H9 (cell line): Measurements from ENCODE around the gene ARHGAP8. TPM values are rescaled to one million over a fixed set of nuclear protein-coding genes. Genes with fewer than 3 reads are reported as not detected.

Experiments
- DNase-seq: peaks from one replicate; pipeline ENCODE4 v3.0.0-alpha.2; 2017
- H2AFZ ChIP-seq: one replicate; pipeline ENCODE4 v1.6.1; 2013; ENCODE audit warnings: mild to moderate bottlenecking, low read length, control low read depth, moderate library complexity
- H2AK5ac ChIP-seq: 2 replicates; pipeline ENCODE4 v1.6.1; 2013; ENCODE audit warnings: low read length, control low read depth, mixed read lengths; ENCODE audit not compliant: insufficient read length
- H2BK120ac ChIP-seq: one replicate; pipeline ENCODE4 v1.6.1; 2013; ENCODE audit warnings: low read depth, mild to moderate bottlenecking, low read length, control low read depth, inconsistent platforms; ENCODE audit not compliant: poor library complexity, severe bottlenecking
- H2BK12ac ChIP-seq: 2 replicates; pipeline ENCODE4 v1.6.1; 2013; ENCODE audit warnings: low read length, control low read depth, mixed read lengths, low read depth; ENCODE audit not compliant: insufficient read length
- H2BK15ac ChIP-seq: 2 replicates; pipeline ENCODE4 v1.6.1; 2013; ENCODE audit warnings: low read depth, low read length, control low read depth
- H2BK20ac ChIP-seq: one replicate; pipeline ENCODE4 v1.6.1; 2013; ENCODE audit warnings: low read depth, mild to moderate bottlenecking, low read length, control low read depth, inconsistent platforms; ENCODE audit not compliant: poor library complexity, severe bottlenecking
- H2BK5ac ChIP-seq: 2 replicates; pipeline ENCODE4 v1.6.1; 2013; ENCODE audit warnings: low read length, control low read depth, mixed read lengths; ENCODE audit not compliant: insufficient read length
- H3K14ac ChIP-seq: 2 replicates; pipeline ENCODE4 v1.6.1; 2013; ENCODE audit warnings: low read length, control low read depth; ENCODE audit not compliant: insufficient read depth
- H3K18ac ChIP-seq: 2 replicates; pipeline ENCODE4 v1.6.1; 2013; ENCODE audit warnings: low read depth, mild to moderate bottlenecking, mixed read lengths, low read length, control low read depth; ENCODE audit not compliant: insufficient read length
- H3K23ac ChIP-seq: 2 replicates; pipeline ENCODE4 v1.6.1; 2013; ENCODE audit warnings: low read length, control low read depth, mixed read lengths, low read depth; ENCODE audit not compliant: insufficient read length
- H3K23me2 ChIP-seq: 2 replicates; pipeline ENCODE4 v1.6.1; 2013; ENCODE audit warnings: low read depth, mild to moderate bottlenecking, mixed read lengths, low read length, control low read depth; ENCODE audit not compliant: insufficient read length, poor library complexity, severe bottlenecking
- H3K27ac ChIP-seq: 2 replicates; pipeline ENCODE4 v1.5.1; 2013; ENCODE audit warnings: low read length, control low read depth, mixed read lengths, low read depth; ENCODE audit not compliant: insufficient read length
- H3K27me3 ChIP-seq: 2 replicates; pipeline ENCODE4 v1.6.1; 2013; ENCODE audit warnings: low read length, control low read depth, inconsistent platforms; ENCODE audit not compliant: insufficient read depth
- H3K4ac ChIP-seq: 2 replicates; pipeline ENCODE4 v1.6.1; 2013; ENCODE audit warnings: low read depth, mild to moderate bottlenecking, control low read depth, inconsistent platforms, low read length, moderate library complexity
- H3K4me1 ChIP-seq: 2 replicates; pipeline ENCODE4 v1.6.1; 2013; ENCODE audit warnings: low read length, control low read depth, inconsistent platforms; ENCODE audit not compliant: insufficient read depth
- H3K4me2 ChIP-seq: 2 replicates; pipeline ENCODE4 v1.6.1; 2013; ENCODE audit warnings: low read length, control low read depth, mixed read lengths; ENCODE audit not compliant: insufficient read length, insufficient read depth
- H3K56ac ChIP-seq: 2 replicates; pipeline ENCODE4 v1.6.1; 2013; ENCODE audit warnings: low read depth, mild to moderate bottlenecking, mixed read lengths, low read length, control low read depth; ENCODE audit not compliant: insufficient read length
- H3K79me1 ChIP-seq: 2 replicates; pipeline ENCODE4 v1.6.1; 2013; ENCODE audit warnings: low read depth, mild to moderate bottlenecking, moderate library complexity, low read length, control low read depth, inconsistent platforms; ENCODE audit not compliant: insufficient read depth, poor library complexity, severe bottlenecking
- H3K79me2 ChIP-seq: 2 replicates; pipeline ENCODE4 v1.6.1; 2013; ENCODE audit warnings: low read length, control low read depth, inconsistent platforms; ENCODE audit not compliant: insufficient read depth
- H3K9ac ChIP-seq: 2 replicates; pipeline ENCODE4 v1.6.1; 2013; ENCODE audit warnings: low read length, control low read depth, mixed read lengths; ENCODE audit not compliant: insufficient read length; ENCODE audit errors: extremely low read depth
- H3K9me3 ChIP-seq: one replicate; pipeline ENCODE4 v1.6.1; 2013; ENCODE audit warnings: low read depth, low read length, inconsistent platforms; ENCODE audit not compliant: control insufficient read depth
- H3T11ph ChIP-seq: one replicate; pipeline ENCODE4 v1.6.1; 2013; ENCODE audit warnings: mild to moderate bottlenecking, low read length, control low read depth, inconsistent platforms
- H4K20me1 ChIP-seq: one replicate; pipeline ENCODE4 v1.6.1; 2013; ENCODE audit not compliant: control insufficient read depth, insufficient read length, insufficient read depth
- H4K5ac ChIP-seq: 2 replicates; pipeline ENCODE4 v1.6.1; 2013; ENCODE audit warnings: low read depth, mild to moderate bottlenecking, mixed read lengths, low read length, control low read depth; ENCODE audit not compliant: insufficient read length
- H4K8ac ChIP-seq: replicated peaks from 2 replicates; pipeline ENCODE4 v1.6.1; 2013; ENCODE audit warnings: low read length, control low read depth, mixed read lengths, low read depth; ENCODE audit not compliant: insufficient read length
- H4K91ac ChIP-seq: 2 replicates; pipeline ENCODE4 v1.6.1; 2013; ENCODE audit warnings: low read depth, mild to moderate bottlenecking, moderate library complexity, mixed read lengths, low read length, control low read depth; ENCODE audit not compliant: insufficient read length
- H3K27ac Mint-ChIP-seq, 3 experiments: 2 replicates in 2 of 3; 3 replicates in 1 of 3; pipeline ENCODE4 v1.8.0; 2020 to 2021; ENCODE audit warnings: mixed read lengths in 3 of 3, mild to moderate bottlenecking in 1 of 3, moderate library complexity in 1 of 3
- H3K27me3 Mint-ChIP-seq: 2 replicates; pipeline ENCODE4 v1.8.0; 2021; ENCODE audit warnings: low read depth, mild to moderate bottlenecking, moderate library complexity, mixed read lengths
- H3K36me3 Mint-ChIP-seq, 3 experiments: 2 replicates in 2 of 3; 3 replicates in 1 of 3; pipeline ENCODE4 v1.8.0; 2020 to 2021; ENCODE audit warnings: low read depth in 3 of 3, mixed read lengths in 3 of 3; ENCODE audit not compliant: insufficient read depth in 1 of 3
- H3K4me1 Mint-ChIP-seq, 2 experiments: 2 replicates each; pipeline ENCODE4 v1.8.0; 2020; ENCODE audit warnings: mixed read lengths in 2 of 2
- H3K4me3 Mint-ChIP-seq, 2 experiments: 2 replicates in 1 of 2; 3 replicates in 1 of 2; pipeline ENCODE4 v1.8.0; 2020 to 2021; ENCODE audit warnings: mild to moderate bottlenecking in 2 of 2, mixed read lengths in 2 of 2, moderate library complexity in 1 of 2
- H3K9me3 Mint-ChIP-seq, 2 experiments: 2 replicates in 1 of 2; 3 replicates in 1 of 2; pipeline ENCODE4 v1.8.0; 2020; ENCODE audit warnings: mild to moderate bottlenecking in 2 of 2, mixed read lengths in 2 of 2, moderate library complexity in 1 of 2
- CTCF ChIP-seq: fragments of 200-600 bp; sonication (generic); conservative IDR thresholded peaks from 3 replicates; pipeline ENCODE4 v1.8.0; 2021; ENCODE audit warnings: antibody characterized with exemption, mild to moderate bottlenecking
- WGBS: extraction: QIAGEN DNeasy Blood & Tissue Kit; methylation state at CpG from one replicate; pipeline ENCODE4 v1.1.7; 2013; ENCODE audit warnings: missing lambda C conversion rate, low lambda C conversion rate, mixed read lengths; ENCODE audit not compliant: insufficient read length; ENCODE audit errors: extremely low coverage; 5-methylcytosine and 5-hydroxymethylcytosine counted together
- total RNA-seq: library from RNA; stranded (reverse); gene quantifications from 2 replicates; pipeline ENCODE4 v1.2.1, GENCODE V29; 2021

The ARHGAP8 gene
- total RNA-seq, 1 experiment from 2014 or later: 35.4 TPM

- Histone ChIP-seq H3K18ac (no peak overlapping the region), H3K4ac (no peak overlapping the region), H2BK15ac (no peak overlapping the region), H2BK5ac (no peak overlapping the region), H3K4me2 (no peak overlapping the region), H2BK120ac (no peak overlapping the region), H2BK12ac (no peak overlapping the region), H2BK20ac (no peak overlapping the region), H3T11ph (no peak overlapping the region), H3K56ac (no peak overlapping the region), H2AFZ (no peak overlapping the region), H3K27ac (no peak overlapping the region), H2AK5ac (no peak overlapping the region), H3K79me1 (no peaks in the 10 kb centered on the region), H3K23ac (no peak overlapping the region), H3K4me1 (peaks cover 2% of the 10 kb centered on the region; the same call in 1 of the 2 replicates), H3K27me3 (no peaks in the 10 kb centered on the region), H4K20me1 (no peaks in the 10 kb centered on the region), H3K79me2 (no peaks in the 10 kb centered on the region), H3K9me3 (no peaks in the 10 kb centered on the region), H4K5ac (no peak overlapping the region), H3K14ac (no peak overlapping the region), H3K23me2 (no peaks in the 10 kb centered on the region), H4K8ac (no peak overlapping the region), H4K91ac (no peak overlapping the region), H3K9ac (no peak overlapping the region)
- Mint-ChIP-seq H3K36me3 (no peaks in the 10 kb centered on the region), H3K27me3 (no peaks in the 10 kb centered on the region), H3K9me3 (no peaks in the 10 kb centered on the region), H3K4me1 (peaks cover 15 to 17% of the 10 kb centered on the region in 2 experiments), H3K27ac (peak overlapping the region in 1 of 3 experiments; percentile 72; a peak in 1 of 7 replicates), H3K4me3 (no peak overlapping the region)
- DNase-seq: no peak
- WGBS: no CpG with 5 or more reads among the region's 7 CpGs
- TF ChIP-seq CTCF: no peak
Measured at GRCh38 chr22:44721213-44721612, 31.2 kb upstream of the ARHGAP8 start.
